ENCODE measurements around the gene C11orf65.

The C11orf65 gene

GRCh38 chr11:108368134-108368533 lies 99.2 kb downstream of the C11orf65 start:
- no peak for DNase-seq

DNA sequence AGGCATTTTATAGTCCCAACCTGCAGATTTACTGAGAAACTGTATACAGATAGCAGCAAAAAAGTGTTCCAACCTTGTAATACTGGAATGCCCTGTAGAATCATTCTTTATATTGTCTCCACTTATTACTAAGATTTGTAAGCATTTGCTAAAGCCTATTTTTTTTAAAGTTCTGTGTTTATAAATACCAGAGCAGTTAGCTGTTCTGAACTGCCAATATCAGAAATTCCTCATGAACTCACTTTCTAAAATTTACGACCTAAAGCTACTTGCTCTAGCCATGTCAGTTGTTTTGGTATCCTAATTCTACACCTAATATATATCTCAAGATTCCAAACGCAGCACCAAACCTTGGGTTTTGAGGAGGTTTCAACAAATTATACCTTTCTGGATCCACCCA lies 103.2 kb downstream of the C11orf65 start:
- DNase-seq: no peak

DNA sequence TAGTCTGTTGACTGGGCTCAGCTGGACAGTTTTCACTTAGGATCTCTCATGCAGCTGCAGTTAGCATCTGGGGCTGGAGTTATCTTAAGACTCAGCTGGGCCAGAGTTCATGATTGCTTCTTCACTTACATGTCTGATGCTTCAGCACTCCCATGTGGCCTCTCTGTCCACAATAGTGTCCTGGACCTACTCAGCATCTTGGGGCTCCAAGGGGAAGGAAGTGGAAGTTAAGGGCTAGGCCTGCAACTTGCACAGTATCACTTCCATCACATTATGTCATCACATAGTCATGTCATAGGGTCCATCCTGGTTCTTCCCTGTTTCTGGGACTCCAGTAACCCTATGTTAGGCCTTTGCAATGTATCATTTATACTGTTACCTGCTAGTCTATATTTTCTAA lies 115.9 kb downstream of the C11orf65 start:
- no peak for DNase-seq

DNA sequence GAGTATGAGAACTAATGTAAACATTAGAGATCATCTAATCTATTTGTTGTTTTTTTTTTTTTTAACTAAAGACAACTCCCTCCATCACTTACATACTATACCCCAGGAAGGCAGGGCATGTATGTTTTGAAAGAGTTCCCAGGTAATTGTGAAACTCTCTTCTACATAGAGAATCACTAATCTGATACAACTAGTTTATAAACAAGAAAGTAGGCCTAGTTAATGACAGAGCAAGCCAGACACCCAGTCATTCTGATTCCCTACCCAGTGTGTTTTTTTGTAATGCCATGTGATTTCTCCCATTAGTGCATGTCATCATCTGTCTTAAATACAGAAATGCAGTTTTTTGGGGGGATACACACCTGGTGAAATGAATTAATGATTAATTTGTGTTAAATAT lies 120.9 kb downstream of the C11orf65 start:
- DNase-seq: no peak

DNA sequence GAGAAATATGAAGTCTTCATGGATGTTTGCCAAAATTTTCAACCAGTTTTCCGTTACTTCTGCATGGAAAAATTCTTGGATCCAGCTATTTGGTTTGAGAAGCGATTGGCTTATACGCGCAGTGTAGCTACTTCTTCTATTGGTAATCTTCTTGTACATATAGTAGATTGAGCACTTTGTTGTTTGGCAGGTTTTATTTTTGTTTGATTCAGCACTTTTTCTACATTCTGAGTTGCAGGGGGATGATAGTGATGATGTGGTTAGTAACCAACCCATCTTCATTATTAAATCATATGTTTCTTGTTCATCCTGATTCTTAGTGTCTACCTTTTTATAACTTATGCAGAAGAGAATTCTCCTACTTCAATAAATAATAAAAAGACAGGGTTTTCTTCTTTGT lies 121.6 kb downstream of the C11orf65 start:
- DNase-seq: no peak

DNA sequence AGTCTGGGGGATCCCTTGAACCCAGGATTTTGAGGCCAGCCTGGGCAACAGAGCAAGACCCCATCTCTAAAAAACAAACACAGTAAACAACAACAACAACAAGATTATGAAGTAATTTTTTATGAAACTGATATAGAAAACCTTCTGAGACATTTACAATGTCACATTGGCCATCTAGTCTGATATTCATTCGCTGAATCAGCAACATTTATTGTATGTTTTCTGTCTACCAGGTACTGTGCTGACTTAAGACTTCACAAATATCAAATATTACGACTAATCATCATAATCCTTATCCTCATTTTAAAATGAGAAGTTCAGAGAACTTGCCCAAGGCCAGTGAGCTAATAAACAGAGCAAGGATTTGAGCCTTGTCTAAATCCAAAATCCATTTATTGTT lies 123.6 kb downstream of the C11orf65 start:
- no peak for DNase-seq

DNA sequence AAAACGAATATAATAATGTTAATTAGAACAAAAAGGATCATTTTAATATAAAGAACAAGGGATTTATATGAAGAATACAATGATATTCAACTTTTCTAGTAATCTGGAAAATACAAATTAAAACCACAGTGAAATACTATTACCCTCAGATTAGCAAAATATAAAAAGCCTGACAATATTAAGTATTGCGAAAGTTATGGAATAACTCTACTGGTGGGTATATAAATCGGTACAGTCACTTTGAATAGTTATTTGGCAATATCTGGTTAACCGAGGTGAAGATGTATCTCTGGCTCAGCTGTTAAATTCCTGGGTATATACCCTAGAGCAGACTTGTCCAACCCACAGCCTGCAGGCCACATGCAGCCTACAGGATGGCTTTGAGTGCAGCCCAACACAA lies 125.7 kb downstream of the C11orf65 start:
- DNase-seq: no peak

DNA sequence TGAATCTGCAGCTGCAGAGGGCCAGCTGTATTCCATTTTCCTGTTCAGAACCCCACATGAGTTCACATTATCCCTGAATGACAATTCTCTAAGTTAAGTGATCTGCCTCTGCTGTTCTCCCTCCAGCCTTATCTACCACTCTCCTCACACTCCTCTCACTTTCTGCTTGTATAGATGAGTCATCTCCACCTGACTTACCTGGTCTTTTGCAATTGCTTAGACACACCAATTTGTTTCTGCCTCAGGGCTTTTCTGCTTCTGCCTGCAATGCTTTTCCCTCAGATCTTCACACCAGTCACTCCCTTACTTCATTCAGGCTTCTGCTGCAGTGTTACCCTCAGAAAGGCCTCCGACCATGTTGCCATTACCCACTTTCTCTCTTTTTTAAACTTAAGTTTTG lies 126.4 kb downstream of the C11orf65 start:
- no peak for DNase-seq

GRCh38 chr11:108338750-108339149 lies 128.6 kb downstream of the C11orf65 start:
- no peak for DNase-seq

- no peak for DNase-seq
Observed at GRCh38 chr11:108333403-108333899, 133.9 kb downstream of the C11orf65 start.

Measured in activated CD4-positive, CD25-positive, alpha-beta regulatory T cell (primary cell).